ENCODE measurements around the gene IMPDH1. TPM values are rescaled to one million over a fixed set of nuclear protein-coding genes. Genes with fewer than 3 reads are reported as not detected.

Gene IMPDH1
- total and polyA plus RNA-seq, 4 donors = 2.4 to 11.1 (median 5.2) TPM

GRCh38 chr7:128358233-128358632 is 51.5 kb downstream of the IMPDH1 start:
- Histone ChIP-seq H3K4me3 (ENCODE audit: low read depth in 1 of 3, low read length in 3 of 3) (no peak overlapping the region), H3K9ac (ENCODE audit: low read depth in 1 of 2, low read length in 2 of 2) (no peak overlapping the region), H3K4me1 (ENCODE audit: control insufficient read depth in 4 of 4, insufficient read depth in 4 of 4, low read length in 3 of 4) (peaks cover 7 to 15% (median 10%) of the 10 kb centered on the region in 4 donors), H3K36me3 (ENCODE audit: control insufficient read depth in 4 of 4, insufficient read depth in 3 of 4, low read depth in 1 of 4, low read length in 3 of 4) (no peaks in the 10 kb centered on the region), H3K27ac (ENCODE audit: low read depth in 1 of 2, low read length in 2 of 2) (no peak overlapping the region), H3K9me3 (ENCODE audit: control insufficient read depth in 4 of 4, low read length in 3 of 4) (no peaks in the 10 kb centered on the region), H3K27me3 (ENCODE audit: control insufficient read depth in 4 of 4, insufficient read depth in 4 of 4, low read length in 3 of 4) (peaks cover 0 to 3% (median 0%) of the 10 kb centered on the region in 4 donors)
- WGBS = 68% methylated on average over 1 of the region's 1 CpG
- TF ChIP-seq MAX (IDR thresholded peaks at IDR 0.05) (no peak), EGR1 (IDR thresholded peaks at IDR 0.05; ENCODE audit: low read depth in 2 of 2) (no peak), RXRA (IDR thresholded peaks at IDR 0.05) (no peak), RAD21 (IDR thresholded peaks at IDR 0.05) (no peak), NR2F2 (IDR thresholded peaks at IDR 0.05) (no peak), REST (IDR thresholded peaks at IDR 0.05) (no peak), FOXA2 (IDR thresholded peaks at IDR 0.05) (no peak), GABPA (IDR thresholded peaks at IDR 0.05 in 1 of 2, conservative IDR thresholded peaks at IDR 0.05 in 1 of 2) (no peak), JUND (IDR thresholded peaks at IDR 0.05) (no peak), YY1 (IDR thresholded peaks at IDR 0.05) (no peak)
- no peak for DNase-seq (ENCODE audit: low spot score)

- no peaks in the 10 kb centered on the region for H3K9me3 ChIP-seq (ENCODE audit: control insufficient read depth in 4 of 4, low read length in 3 of 4)
- H3K36me3 ChIP-seq (ENCODE audit: control insufficient read depth in 4 of 4, insufficient read depth in 3 of 4, low read depth in 1 of 4, low read length in 3 of 4) = no peaks in the 10 kb centered on the region
- 86% methylated on average over 6 of the region's 6 CpGs for WGBS
- peaks cover 8 to 18% (median 10%) of the 10 kb centered on the region in 4 donors for H3K4me1 ChIP-seq (ENCODE audit: control insufficient read depth in 4 of 4, insufficient read depth in 4 of 4, low read length in 3 of 4)
- H3K4me3 ChIP-seq (ENCODE audit: low read depth in 1 of 3, low read length in 3 of 3) = no peak overlapping the region
- DNase-seq (ENCODE audit: low spot score) = no peak
- no peak overlapping the region for H3K27ac ChIP-seq (ENCODE audit: low read depth in 1 of 2, low read length in 2 of 2)
- no peak overlapping the region for H3K9ac ChIP-seq (ENCODE audit: low read depth in 1 of 2, low read length in 2 of 2)
- peaks cover 0 to 9% (median 0%) of the 10 kb centered on the region in 4 donors for H3K27me3 ChIP-seq (ENCODE audit: control insufficient read depth in 4 of 4, insufficient read depth in 4 of 4, low read length in 3 of 4)
- no peak for TF ChIP-seq MAX (IDR thresholded peaks at IDR 0.05)
- no peak for TF ChIP-seq YY1 (IDR thresholded peaks at IDR 0.05)
- no peak for TF ChIP-seq JUND (IDR thresholded peaks at IDR 0.05)
- no peak for TF ChIP-seq REST (IDR thresholded peaks at IDR 0.05)
- no peak for TF ChIP-seq HNF4A (conservative IDR thresholded peaks at IDR 0.05)
- TF ChIP-seq FOXA1 (IDR thresholded peaks at IDR 0.05) = no peak
- no peak for TF ChIP-seq ATF3 (IDR thresholded peaks at IDR 0.05)
These were observed 52.6 kb downstream of the IMPDH1 start for GRCh38 chr7:128357217-128357613.
